Activated CD8-positive, alpha-beta memory T cell treated with anti-CD3 and anti-CD28 coated beads, Interleukin-2, amount 50 U/mL, for 1 hour (primary cell): Measurements from ENCODE around the gene HPN.
"Not testable (repeated sequence)": the region's sequence is repeated elsewhere in the genome, so short reads cannot be mapped to it uniquely, and the experiment has no call there.

Experiments
- DNase-seq: peaks from one replicate; pipeline ENCODE4 v3.0.0-alpha.2; 2020; ENCODE audit errors: extremely low read depth

Gene HPN

DNA sequence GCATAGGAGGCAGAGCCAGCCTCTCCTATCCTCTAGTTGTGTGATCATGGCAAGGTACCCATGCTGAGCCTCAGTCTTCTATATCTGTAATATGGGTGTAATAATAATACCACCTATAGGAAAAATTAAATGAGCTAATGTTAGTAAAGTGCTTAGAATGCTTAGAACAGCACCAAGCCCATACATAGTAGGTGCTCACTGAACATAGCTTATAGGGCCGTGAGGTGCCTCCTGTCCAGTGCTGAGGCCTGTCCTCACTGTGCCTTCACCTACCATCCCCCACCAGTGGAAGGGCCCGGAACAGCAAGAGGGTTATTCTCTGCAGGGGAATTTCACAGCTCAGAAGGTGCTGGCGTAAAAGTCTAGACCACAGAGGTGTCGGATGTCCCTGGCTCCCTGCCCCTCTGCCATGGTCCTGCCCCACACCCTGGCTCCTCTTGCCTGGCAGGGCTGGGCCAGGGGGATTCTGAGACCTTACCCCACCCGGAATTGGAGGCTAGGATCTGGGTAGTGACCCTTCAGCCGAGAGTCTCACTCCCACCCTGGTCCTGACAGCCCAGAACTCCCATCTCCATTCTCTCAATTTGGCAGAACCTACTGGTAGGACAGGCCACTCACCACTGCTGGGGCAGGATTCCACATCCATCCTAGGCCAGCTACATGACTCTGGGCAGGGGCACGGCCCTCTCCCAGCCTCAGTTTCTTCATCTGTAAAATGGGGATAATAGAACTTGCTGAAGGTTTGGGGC lies 13.5 kb upstream of the HPN start:
- no peak for DNase-seq

DNA sequence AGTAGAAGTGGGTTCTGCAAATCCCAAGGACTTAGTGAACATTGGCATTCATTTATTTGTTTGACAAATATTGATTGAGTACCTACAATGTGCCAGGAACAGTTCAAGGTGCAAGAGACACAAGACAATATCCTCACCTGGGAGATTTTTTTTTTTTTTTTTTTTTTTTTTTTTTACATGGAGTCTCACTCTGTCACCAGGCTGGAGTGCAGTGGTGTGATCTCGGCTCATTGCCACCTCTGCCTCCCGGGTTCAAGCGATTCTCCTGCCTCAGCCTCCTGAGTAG lies 13.0 kb upstream of the HPN start:
- DNase-seq, result not testable (repeated sequence)

DNA sequence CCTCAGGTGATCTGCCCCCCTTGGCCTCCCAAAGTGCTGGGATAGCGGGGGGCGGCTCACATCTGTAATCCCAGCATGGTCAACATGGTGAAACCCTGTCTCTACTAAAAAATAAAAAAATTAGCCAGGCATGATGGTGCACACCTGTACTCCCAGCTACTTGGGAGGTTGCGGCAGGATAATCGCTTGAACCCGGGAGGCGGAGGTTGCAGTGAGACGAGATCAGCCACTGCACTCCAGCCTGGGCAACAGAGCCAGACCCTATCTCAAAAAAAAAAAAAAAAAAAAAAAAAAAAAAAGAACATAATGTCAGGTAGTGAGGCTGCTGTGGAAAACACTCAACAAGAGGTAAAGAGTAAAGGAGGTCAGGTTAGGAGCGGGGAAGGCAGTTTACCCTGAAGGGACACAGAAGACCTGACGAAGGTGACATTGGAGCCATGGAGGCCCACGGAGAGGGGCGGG lies 12.2 kb upstream of the HPN start:
- not testable (repeated sequence) for DNase-seq

DNA sequence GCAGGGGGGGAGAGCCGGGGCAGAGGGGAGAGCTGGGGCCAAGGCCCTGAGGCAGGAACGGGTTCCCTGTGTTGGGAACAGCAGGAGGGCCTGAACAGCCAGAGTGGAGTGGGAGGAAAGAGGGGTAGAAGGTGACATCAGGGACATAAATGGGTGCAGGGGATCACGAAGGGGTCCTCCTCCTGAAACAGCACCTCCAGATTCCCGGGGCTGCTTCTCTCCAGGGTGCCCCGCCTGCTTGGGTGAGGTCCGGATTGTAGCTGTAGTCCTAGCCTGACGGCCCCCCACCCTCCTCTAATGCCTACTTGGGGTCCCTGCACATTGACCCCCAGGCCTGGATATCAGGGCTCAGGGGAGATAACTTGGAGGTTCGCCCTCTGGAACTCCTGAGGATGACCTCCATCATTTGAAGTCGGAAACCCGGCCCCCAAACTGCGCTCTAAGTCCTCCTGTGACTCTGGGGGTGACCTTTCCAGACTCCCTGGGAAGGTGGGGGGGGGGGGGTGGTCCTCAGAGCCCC lies 11.7 kb upstream of the HPN start:
- DNase-seq, result no peak

DNA sequence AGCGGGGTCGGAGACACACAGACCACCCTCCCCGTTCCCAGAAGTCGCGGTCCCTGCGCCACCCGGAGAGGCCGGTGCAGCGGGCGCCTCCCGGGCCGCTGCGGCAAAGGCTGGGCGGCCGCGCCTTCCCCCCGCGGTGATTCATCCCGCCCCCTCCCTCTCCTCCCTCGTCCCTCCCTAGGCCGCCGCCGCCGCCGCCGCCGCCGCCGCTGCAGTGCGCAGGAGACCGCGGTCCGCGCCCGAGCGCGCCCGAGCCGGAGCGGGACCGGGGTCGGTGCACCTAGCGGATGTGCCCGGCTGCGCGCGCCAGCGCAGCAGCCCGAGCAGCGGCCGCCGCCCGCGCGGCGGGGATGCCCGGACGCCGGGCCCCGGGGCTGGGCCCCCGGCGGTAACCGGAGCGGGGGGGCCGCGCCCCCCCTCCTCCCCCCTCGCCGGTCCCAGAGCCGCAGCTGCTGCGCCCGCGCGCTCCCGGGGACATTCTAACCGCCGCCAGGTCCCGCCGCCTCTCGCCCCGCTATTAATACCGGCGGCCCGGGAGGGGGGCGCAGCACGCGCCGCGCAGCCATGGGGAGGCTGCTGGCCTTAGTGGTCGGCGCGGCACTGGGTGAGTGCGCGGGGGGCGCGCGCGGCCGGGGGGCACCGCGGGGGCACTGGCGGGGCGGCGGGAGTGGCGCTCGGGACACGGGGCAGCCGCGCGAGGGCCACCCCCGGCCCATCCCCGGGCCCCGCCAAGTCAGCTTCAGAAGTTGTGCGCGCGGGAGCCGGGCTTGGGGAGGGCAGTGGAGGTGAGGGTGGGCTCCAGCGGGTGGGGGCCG lies 11.1 kb upstream of the HPN start, which contains the start of gene SCN1B:
Gene SCN1B (plus strand): TSS at position 214 of the 815 bp plus-strand sequence. CDS start 351 bp downstream, at position 565.
- DNase-seq, result no peak

DNA sequence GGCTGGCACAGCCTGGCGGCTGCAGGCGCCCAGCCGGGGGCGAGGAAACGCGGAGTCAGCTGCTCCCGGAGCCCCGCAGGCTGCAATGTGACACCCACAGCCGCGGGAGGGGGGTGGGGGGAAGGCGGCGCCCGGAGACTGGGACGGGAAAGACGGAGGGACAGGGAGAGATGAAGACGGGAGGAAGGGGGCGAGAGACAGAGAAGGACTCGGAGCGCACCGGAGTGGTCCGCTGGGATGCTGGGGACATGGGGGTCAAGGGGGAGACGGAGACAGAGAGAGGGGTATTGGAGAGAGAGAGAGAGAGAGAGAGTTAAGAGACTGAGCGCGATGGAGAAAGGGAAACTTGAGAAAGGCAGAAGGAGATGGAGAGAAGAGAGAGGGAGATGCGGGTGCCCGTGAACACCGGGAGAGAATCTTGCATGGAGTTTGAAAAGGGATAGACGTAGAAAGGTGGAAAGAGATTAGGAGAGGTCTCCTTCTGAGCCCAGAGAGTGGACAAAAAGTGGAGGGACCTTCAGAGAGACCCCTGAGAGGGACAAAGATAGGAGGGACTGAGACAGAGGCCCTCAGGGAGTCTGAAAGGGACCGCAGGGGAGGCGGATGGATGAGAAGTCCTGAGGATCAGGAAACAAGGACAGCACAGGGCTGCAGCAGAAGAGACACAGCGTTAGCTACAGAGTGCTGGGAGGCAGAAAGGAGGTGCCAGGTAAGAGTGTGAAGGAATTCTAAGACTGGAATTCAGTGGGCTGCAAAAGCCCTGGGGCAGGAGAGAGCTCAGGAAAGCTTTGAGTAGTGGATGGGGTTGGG lies 10.2 kb upstream of the HPN start:
- DNase-seq, result no peak

DNA sequence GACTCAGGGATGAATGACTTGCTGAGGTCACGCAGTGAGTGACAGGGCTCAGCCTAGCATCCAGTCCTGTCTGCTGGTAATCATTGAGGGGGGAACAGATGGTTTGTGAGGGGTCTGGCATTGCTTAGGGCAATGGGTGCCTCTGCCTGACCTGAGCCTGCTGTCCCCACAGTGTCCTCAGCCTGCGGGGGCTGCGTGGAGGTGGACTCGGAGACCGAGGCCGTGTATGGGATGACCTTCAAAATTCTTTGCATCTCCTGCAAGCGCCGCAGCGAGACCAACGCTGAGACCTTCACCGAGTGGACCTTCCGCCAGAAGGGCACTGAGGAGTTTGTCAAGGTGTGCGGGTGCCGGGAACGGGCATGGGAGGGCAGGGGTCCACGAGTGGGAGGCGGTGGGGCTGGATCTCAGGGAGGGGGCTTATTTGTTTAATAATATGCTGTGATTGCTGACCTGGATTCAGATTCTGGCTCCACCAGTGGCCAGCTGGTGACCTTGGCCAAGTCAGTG lies 9.1 kb upstream of the HPN start:
- DNase-seq, result no peak

DNA sequence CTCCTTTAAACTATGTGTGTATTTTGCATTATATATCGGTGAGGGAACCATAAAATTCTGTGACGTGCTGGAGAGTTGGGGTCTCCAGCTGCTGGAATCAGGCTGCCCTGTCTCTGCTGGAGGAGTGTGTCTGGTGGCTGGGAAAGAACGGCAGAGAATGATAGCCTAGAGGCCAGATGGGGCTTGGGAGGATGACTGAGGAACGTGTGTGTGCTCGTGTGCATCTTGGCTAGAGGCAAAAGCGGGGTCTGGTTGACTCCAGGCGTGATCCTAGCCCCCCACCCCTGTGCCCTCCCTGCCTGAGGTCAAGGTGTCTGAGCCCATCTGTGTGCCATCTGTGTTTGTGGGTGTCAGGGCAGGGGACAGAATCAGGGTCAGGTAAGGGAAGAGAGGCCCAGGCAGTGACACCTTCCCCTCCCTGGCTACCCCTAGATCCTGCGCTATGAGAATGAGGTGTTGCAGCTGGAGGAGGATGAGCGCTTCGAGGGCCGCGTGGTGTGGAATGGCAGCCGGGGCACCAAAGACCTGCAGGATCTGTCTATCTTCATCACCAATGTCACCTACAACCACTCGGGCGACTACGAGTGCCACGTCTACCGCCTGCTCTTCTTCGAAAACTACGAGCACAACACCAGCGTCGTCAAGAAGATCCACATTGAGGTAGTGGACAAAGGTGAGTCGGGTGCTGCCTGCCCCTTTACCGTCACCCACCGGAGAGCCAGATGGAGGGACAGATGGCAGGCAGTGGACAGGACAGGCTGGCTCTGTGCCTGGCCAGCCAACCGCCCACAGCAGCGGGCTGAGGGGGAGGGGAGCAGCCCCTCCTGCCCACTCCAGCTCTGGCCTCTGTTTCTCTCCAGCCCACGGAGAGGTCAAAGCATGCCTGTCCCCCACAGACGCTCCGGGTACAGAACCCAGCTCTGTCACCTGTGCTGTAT lies 8.2 kb upstream of the HPN start:
- no peak for DNase-seq

DNA sequence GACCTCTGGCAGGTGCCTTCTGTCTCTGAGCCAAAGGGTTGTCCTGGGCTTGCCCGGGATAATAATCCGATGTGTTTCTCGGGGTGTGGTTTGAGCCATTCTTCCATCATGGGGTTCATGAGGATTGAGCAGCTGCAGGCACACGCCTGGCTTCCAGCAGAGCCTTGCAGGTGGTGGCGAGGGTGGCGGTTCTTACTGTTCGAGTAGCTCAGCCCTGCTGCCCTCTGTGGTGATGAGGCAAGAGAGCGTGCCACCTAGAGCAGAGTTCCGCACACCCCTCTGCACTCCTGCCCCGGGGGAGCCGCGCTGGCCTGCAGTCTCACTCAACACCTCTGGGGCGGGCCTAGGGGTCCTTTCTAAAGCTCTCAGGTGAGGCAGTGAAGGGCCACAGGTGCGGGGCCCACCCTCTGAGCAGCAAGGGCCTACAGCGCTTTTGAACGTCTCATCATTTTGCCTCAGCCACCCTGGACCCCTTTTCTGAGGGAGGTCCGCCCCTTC lies 7.5 kb upstream of the HPN start:
- DNase-seq, result no peak

DNA sequence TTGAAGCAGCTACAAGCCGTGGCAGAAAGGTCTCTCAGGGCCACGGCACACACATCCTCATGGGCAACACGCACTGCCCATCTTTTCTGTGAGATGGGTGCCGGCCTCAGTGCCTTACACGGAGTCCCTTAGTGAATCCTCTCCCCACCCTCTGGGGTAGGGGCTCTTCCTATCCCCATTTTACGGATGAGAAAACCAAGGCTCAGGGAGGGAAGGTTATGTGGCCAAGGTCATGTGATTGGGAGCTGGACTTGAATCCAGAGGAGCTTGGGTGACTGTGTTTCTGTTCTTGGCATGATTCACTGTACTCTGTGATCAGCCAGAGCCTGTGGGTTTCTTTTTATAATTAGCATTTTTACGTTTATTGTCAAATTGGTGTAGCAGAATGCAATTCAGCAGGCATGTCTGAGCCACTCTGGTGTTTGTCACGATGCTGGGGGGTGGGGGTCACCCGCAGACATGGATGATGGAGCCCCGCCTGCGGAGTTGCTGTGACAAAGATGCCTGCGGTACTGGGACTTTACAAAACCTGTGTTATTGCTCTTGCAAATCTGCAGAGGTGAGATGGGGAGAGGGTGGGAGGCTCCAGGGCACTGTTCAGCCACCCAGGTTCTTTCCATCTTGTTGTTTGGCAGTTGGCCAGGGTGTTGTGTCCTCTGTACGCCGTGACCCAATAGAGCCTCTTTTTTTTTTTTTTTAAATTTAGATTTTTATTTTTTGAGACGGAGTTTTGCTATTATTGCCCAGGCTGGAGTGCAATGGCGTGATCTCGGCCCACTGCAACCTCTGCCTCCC lies 6.7 kb upstream of the HPN start:
- no peak for DNase-seq

DNA sequence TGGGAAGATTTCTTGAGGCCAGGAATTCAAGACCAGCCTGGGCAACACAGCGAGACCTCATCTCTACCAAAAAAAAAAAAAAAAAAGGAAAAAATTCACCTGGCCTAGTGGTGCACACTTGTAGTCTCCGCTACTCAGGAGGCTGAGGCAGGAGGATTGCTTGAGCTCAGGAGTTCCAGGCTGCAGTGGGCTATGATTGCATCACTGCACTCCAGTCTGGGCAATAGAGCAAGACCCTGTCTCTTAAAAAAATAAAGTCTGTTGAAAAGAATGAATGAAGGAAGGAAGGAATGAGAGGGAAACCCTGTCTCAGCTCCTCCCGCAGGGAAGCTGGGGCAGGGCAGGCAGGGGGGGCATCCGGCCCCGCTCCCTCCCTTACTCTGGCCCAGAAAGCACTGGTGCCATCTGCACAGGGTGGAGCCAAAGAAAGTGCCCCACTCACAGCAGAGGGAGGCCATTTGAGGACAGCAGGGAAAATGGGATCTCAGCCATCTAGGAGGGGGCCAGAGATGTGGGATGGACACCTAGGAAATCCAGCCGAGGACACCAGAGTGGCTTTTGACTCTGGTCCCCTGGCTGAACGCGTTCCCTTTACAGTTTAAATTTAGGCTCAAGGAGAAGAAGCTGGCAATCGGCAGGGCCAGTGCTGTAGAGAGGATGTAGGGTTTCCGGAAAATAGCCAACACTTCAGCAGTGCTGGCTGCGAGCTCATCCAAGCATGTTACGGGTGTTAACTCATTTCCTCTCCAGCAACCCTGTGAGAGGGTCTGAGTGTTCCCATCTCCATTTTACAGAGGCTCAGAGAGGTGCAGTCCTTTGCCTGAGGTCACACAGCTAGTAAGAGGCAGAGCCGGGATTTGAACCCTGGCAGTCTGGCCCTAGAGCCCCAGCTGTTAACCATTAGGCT lies 3.6 kb upstream of the HPN start:
- no peak for DNase-seq

DNA sequence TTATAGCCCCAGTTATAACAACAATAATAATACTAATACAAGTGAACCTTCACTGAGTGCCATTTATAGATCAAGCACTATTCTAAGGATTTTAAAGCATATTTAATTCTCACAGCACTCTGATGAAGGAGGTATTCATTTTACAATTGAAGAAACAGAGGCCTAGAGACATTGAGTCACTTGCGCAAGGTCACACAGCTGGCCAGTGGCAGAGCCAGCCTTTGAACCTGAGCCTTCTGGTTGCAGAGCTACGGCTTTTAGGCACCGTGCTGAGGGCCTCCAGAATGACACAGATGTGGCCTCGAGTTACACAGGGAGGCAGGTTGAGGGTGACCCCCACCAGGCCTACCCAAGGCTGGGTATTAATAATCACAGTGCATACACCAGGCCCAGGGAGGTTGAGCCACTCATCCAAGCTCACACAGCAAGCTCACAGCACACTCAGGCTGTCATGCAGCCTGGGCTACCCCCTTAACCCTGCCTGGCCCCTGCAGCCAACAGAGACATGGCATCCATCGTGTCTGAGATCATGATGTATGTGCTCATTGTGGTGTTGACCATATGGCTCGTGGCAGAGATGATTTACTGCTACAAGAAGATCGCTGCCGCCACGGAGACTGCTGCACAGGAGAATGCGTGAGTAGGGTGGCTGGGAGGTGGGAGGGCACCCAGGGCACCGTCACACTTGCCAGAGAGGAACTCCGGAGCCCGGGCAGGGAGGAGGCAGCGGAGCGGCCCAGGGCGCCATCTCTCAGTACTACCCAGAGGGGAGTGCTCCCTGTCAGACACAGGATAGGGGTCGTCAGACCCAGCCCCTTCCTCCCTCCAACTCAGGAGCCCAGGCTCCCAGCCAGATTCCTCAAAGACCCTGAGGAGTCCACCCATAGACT lies 2.7 kb upstream of the HPN start:
- no peak for DNase-seq

DNA sequence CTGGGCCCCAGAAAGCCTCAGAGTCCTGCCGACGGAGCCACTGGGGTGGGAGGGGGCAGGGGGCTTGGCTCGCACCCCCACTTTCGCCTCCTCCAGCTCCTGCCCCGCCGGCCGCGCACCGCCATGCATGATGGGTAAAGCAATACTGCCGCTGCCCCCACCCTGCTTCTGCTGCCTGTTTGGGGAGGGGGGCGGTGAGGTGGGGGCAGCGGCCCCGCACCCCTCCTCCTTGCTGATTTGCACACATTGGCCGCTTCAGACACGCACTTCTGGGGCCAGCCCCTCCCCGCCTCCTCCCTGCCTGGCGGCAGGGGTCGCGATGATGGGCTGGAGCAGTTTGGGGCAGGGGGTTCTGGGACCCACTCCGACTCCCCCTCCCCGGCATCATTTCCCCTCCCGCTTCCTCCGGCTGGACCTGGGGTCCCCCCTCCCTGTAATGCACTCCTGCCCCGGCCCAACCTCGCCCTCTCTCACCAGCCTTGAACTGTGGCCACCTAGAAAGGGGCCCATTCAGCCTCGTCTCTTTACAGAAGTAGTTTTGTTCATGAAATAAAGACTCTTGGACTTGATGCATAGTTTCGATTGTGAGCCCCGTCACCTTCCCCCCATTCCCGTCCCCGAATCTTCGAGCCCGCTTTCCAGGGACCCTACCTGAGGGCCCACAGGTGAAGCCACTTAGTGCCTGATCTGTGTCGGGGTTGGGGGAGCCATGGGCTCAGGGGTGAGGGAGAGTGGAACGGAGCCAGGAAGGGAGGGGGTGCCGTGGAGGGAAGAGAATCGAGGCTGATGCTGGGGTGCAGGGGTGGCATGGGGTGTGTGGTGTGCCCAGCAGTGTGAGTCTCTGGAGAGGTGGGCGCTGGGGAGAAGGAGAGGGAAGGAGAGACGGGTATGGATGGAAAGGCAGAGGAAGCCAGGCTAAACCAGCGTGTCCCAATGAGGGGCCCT lies 1.4 kb upstream of the HPN start:
- DNase-seq, result no peak

DNA sequence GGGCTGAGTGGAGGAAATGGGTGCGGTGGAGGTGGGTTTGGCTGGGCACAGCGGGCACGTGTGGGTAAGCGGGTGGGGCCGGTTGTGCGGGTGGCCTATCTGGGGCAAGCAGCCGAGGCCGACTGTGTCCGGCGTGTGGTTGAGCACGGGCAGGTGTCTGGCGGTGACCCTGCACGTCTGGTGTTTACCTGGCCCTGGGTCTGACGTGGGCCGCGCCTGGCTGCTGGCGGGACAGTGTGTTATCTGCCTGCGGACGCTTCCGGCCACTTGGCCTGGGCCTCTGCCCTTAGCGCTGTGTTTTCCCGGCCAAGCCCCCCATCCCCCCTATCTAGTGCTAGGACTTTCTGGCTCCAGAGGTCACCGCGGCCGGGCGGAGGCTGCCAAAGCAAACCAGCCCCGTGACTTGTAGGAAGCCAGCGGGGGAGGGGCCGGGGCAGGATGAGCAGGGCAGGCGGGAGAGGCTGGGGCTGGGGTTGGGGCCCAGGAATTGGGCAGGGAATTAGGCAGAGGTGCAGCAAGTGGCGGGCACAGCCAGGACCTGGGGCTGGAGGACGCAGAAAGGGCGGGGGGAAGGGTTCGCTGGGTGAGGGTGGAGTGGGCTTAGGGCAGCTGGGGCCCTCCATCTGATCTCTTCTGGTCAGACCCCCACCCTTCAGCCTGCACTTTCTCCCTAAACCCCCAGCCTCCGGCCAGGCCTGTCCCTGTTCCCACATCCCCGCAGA lies 534 bp upstream of the HPN start:
- no peak for DNase-seq

DNA sequence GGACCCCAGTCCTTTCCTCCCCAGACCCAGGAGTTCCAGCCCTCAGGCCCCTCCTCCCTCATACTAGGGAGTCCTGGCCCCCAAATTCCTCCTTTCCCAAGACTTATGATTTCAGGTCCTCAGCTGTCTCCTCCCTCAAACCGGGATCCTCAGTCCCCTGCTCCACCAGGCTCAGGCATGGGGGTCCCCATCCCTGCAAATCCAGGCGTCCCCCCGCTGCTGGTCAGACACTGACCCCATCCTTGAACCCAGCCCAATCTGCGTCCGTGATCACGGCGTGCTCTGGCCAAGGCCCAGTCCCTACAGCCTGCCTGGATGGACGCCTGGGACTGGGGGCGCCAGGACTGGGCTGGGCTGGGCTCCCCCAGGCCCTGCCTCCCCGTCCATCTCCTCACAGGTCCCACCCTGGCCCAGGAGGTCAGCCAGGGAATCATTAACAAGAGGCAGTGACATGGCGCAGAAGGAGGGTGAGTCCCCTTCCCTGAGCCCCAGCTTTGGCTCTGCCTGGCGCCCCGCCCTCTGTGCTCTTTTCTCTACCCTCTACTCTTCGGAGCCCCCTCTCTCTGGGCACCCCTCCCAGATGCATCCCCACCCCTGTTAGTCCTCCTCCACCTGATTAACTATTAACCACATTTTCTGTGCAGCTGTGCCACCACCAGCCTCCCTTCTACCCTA lies 672 bp downstream of the HPN start:
- no peak for DNase-seq
